MCF 10A (cell line): ENCODE measurements around the gene HCK. TPM values are rescaled to one million over a fixed set of nuclear protein-coding genes. Genes with fewer than 3 reads are reported as not detected.

ENCODE experiments used
- Bru-seq: library from RNA; stranded (reverse); fragments of 400-500 nt; gene quantifications from one replicate; lab custom pipeline; 2021; lab: Mats Ljungman, UMichigan
- BruChase-seq, 2 experiments: library from RNA; stranded (reverse); fragments of 400-500 nt; gene quantifications; one replicate each; lab custom pipeline; 2021; lab: Mats Ljungman, UMichigan
- BruUV-seq: library from RNA; stranded (reverse); fragments of 400-500 nt; replicated peaks from 2 replicates; lab custom pipeline; 2021; lab: Mats Ljungman, UMichigan
- CTCF ChIA-PET: fragments of 300-600 bp; sonication (Branson Sonifier 250); formaldehyde crosslinking; extraction: SDS; loops from one replicate; lab custom pipeline; 2021; ENCODE audit warnings: antibody characterized with exemption, inconsistent platforms; lab: Yijun Ruan, JAX
- POLR2A ChIA-PET: fragments of 300-600, 350-650 bp; sonication (Branson Sonifier 250); formaldehyde crosslinking; extraction: SDS; loops from one replicate; lab custom pipeline; 2020; ENCODE audit warnings: antibody characterized with exemption, inconsistent platforms; lab: Yijun Ruan, JAX
- DNase-seq: peaks from one replicate; pipeline ENCODE4 v3.0.0-alpha.2; 2018; ENCODE audit not compliant: unreplicated experiment
- H3K27ac Mint-ChIP-seq: one replicate; pipeline ENCODE4 v1.8.0; 2022; ENCODE audit warnings: mild to moderate bottlenecking, low read depth, mixed read lengths; ENCODE audit not compliant: unreplicated experiment
- H3K27me3 Mint-ChIP-seq: one replicate; pipeline ENCODE4 v1.8.0; 2022; ENCODE audit warnings: mixed read lengths; ENCODE audit not compliant: insufficient read depth, unreplicated experiment
- H3K36me3 Mint-ChIP-seq: one replicate; pipeline ENCODE4 v1.8.0; 2022; ENCODE audit warnings: mild to moderate bottlenecking, moderate library complexity, mixed read lengths; ENCODE audit not compliant: insufficient read depth, unreplicated experiment
- H3K4me1 Mint-ChIP-seq: one replicate; pipeline ENCODE4 v1.8.0; 2022; ENCODE audit warnings: mixed read lengths; ENCODE audit not compliant: insufficient read depth, unreplicated experiment
- H3K4me3 Mint-ChIP-seq: one replicate; pipeline ENCODE4 v1.8.0; 2022; ENCODE audit warnings: mild to moderate bottlenecking, moderate library complexity, mixed read lengths; ENCODE audit not compliant: unreplicated experiment
- H3K9me3 Mint-ChIP-seq: one replicate; pipeline ENCODE4 v1.8.0; 2022; ENCODE audit warnings: mixed read lengths; ENCODE audit not compliant: unreplicated experiment
- intact Hi-C: fragments of 100-400 bp; cut with micrococcal nuclease; formaldehyde crosslinking; loops from 2 replicates; pipeline ENCODE4 v1.14.1; 2022
- long read RNA-seq: library from polyadenylated mRNA; stranded (forward); transcript quantifications from one replicate; pipeline ENCODE4 v2.0.0, GENCODE V29; 2022
- total RNA-seq: library from RNA; stranded (reverse); gene quantifications from 2 replicates; pipeline ENCODE4 v1.2.3, GENCODE V29; 2022
- TF ChIP-seq, protein P1 (sequence below): fragments of 200-600 bp; IDR thresholded peaks from one replicate; pipeline ENCODE4 v1.8.0; 2022; ENCODE audit warnings: antibody characterized with exemption, mild to moderate bottlenecking; ENCODE audit not compliant: unreplicated experiment

The HCK gene
- total RNA-seq (not detected in 2 replicates), Bru-seq, nascent RNA (not detected), BruChase-seq, experiment 1, labeled RNA remaining after a 6-hour chase (not detected), BruChase-seq, experiment 2, labeled RNA remaining after a 2-hour chase (percentile 2 among the genes with signal in this experiment)
- long read RNA-seq: 0 reads

- ChIA-PET POLR2A (no interaction called here), CTCF (interaction anchor here (2.7 kb wide), 1 partner anchor 21 kb away, joined by 15 read pairs; no protein-coding TSS in a partner anchor)
- Mint-ChIP-seq H3K4me1 (no peaks in the 10 kb centered on the region), H3K36me3 (no peaks in the 10 kb centered on the region), H3K4me3 (no peak within 1 kb of the TSS), H3K27ac (no peak within 1 kb of the TSS), H3K9me3 (no peaks in the 10 kb centered on the region), H3K27me3 (peaks cover 66% of the 10 kb centered on the region)
- intact Hi-C loops: no loop called here
- no peak for DNase-seq
- no TSS peak for BruUV-seq
- TF ChIP-seq, protein P1, sequence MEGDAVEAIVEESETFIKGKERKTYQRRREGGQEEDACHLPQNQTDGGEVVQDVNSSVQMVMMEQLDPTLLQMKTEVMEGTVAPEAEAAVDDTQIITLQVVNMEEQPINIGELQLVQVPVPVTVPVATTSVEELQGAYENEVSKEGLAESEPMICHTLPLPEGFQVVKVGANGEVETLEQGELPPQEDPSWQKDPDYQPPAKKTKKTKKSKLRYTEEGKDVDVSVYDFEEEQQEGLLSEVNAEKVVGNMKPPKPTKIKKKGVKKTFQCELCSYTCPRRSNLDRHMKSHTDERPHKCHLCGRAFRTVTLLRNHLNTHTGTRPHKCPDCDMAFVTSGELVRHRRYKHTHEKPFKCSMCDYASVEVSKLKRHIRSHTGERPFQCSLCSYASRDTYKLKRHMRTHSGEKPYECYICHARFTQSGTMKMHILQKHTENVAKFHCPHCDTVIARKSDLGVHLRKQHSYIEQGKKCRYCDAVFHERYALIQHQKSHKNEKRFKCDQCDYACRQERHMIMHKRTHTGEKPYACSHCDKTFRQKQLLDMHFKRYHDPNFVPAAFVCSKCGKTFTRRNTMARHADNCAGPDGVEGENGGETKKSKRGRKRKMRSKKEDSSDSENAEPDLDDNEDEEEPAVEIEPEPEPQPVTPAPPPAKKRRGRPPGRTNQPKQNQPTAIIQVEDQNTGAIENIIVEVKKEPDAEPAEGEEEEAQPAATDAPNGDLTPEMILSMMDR: no peak
These were observed at the start of gene HCK for GRCh38 chr20:32052090-32052777. TSS of gene HCK (plus strand) at chr20:32052242.

- Mint-ChIP-seq H3K27ac (no peak overlapping the region), H3K4me1 (no peaks in the 10 kb centered on the region), H3K27me3 (peaks cover 41% of the 10 kb centered on the region), H3K9me3 (no peaks in the 10 kb centered on the region), H3K36me3 (no peaks in the 10 kb centered on the region), H3K4me3 (no peak overlapping the region)
- POLR2A ChIA-PET: no interaction called here
- DNase-seq: no peak
- no TSS peak for BruUV-seq
- TF ChIP-seq, protein P1: no peak
- CTCF ChIA-PET: interaction anchor here (1.3 kb wide), 1 partner anchor 28 kb away, joined by 4 read pairs; no protein-coding TSS in a partner anchor
- intact Hi-C loops: no loop called here
These were observed 48.7 kb upstream of the HCK start for GRCh38 chr20:32003325-32003724.

DNA sequence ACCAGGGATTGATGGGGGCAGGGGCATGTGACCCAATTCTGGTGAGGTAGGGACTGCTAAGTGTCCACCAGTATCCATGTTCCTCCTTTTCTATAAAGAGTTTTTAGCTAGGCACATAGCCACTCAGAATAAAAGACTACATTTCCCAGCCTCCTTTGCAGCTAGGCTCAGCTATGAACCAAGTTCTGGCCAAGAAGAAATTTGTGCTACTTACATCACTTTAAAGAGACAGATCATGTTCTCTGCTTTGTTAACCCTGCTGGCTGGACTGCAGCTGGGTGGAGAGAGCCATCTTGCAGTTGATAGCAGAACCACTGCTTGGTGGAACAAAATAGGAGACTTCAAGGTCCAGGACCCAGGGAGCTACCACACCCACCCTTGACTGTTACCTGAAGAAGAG lies 47.1 kb upstream of the HCK start:
- no peaks in the 10 kb centered on the region for H3K9me3 Mint-ChIP-seq
- DNase-seq: peak; percentile 15
- intact Hi-C loops: no loop called here
- H3K4me3 Mint-ChIP-seq: no peak overlapping the region
- H3K27ac Mint-ChIP-seq: no peak overlapping the region
- no TSS peak for BruUV-seq
- CTCF ChIA-PET: interaction anchor here (0.5 to 1.8 kb wide), 4 partner anchors 12 to 1108 kb away, joined by 3 to 5 read pairs (median 4); no protein-coding TSS in a partner anchor
- POLR2A ChIA-PET: no interaction called here
- peaks cover 42% of the 10 kb centered on the region for H3K27me3 Mint-ChIP-seq
- TF ChIP-seq, protein P1: no peak
- H3K4me1 Mint-ChIP-seq: no peaks in the 10 kb centered on the region
- H3K36me3 Mint-ChIP-seq: no peaks in the 10 kb centered on the region

- Mint-ChIP-seq H3K36me3 (no peaks in the 10 kb centered on the region), H3K4me1 (no peaks in the 10 kb centered on the region), H3K9me3 (no peaks in the 10 kb centered on the region), H3K4me3 (no peak overlapping the region), H3K27me3 (peaks cover 36% of the 10 kb centered on the region), H3K27ac (no peak overlapping the region)
- ChIA-PET POLR2A (no interaction called here), CTCF (interaction anchor here (1.7 to 2.5 kb wide), 3 partner anchors 11 to 183 kb away, joined by 4 to 9 read pairs (median 7); no protein-coding TSS in a partner anchor)
- TF ChIP-seq, protein P1: no peak
- intact Hi-C loops: no loop called here
- no peak for DNase-seq
- BruUV-seq: no TSS peak
These were observed 46.0 kb upstream of the HCK start for GRCh38 chr20:32006053-32006452.
